ENCODE measurements around the gene HNF1B. TPM values are rescaled to one million over a fixed set of nuclear protein-coding genes. Genes with fewer than 3 reads are reported as not detected.

Gene HNF1B
- total RNA-seq, 4 donors from 2014 or later, result 16.5 to 39.9 (median 32.2) TPM

GRCh38 chr17:37750768-37751475, 6.1 kb upstream of the HNF1B start:
- no peaks in the 10 kb centered on the region for H3K27me3 ChIP-seq
- H3K4me3 ChIP-seq, result no peak overlapping the region
- no peak overlapping the region for H3K27ac ChIP-seq
- DNase-seq, result no peak
- no peaks in the 10 kb centered on the region for H3K9me3 ChIP-seq
- no peaks in the 10 kb centered on the region for H3K36me3 ChIP-seq
- H3K4me1 ChIP-seq, result peaks cover 0 to under 1% (median 0%) of the 10 kb centered on the region in 4 donors
- TF ChIP-seq POLR2A (IDR thresholded peaks at IDR 0.05) (no peak), CTCF (IDR thresholded peaks at IDR 0.05) (no peak)

GRCh38 chr17:37750292-37750691, 5.4 kb upstream of the HNF1B start:
- no peak overlapping the region for H3K27ac ChIP-seq
- no peak overlapping the region for H3K4me3 ChIP-seq
- peaks cover 0 to 2% of the 10 kb centered on the region in 2 donors for H3K27me3 ChIP-seq
- no peak for TF ChIP-seq POLR2A (IDR thresholded peaks at IDR 0.05)
- TF ChIP-seq CTCF (IDR thresholded peaks at IDR 0.05), result no peak
- H3K36me3 ChIP-seq, result no peaks in the 10 kb centered on the region
- no peaks in the 10 kb centered on the region for H3K9me3 ChIP-seq
- no peak for DNase-seq
- peaks cover 0 to 7% (median 0%) of the 10 kb centered on the region in 4 donors for H3K4me1 ChIP-seq

GRCh38 chr17:37747222-37747621, 2.4 kb upstream of the HNF1B start:
- Histone ChIP-seq H3K27me3 (peaks cover 0 to 26% of the 10 kb centered on the region in 2 donors), H3K9me3 (no peaks in the 10 kb centered on the region), H3K4me1 (peaks cover 0 to 35% (median 17%) of the 10 kb centered on the region in 4 donors), H3K36me3 (no peaks in the 10 kb centered on the region), H3K4me3 (peak overlapping the region in 2 of 4 donors; percentile 60 to 61), H3K27ac (no peak overlapping the region)
- TF ChIP-seq POLR2A (IDR thresholded peaks at IDR 0.05) (no peak), CTCF (IDR thresholded peaks at IDR 0.05) (no peak)
- no peak for DNase-seq

- H3K27me3 ChIP-seq, result peaks cover 0 to 26% of the 10 kb centered on the region in 2 donors
- H3K9me3 ChIP-seq, result no peaks in the 10 kb centered on the region
- TF ChIP-seq POLR2A (IDR thresholded peaks at IDR 0.05) (no peak), CTCF (IDR thresholded peaks at IDR 0.05) (no peak)
- H3K36me3 ChIP-seq, result no peaks in the 10 kb centered on the region
- H3K27ac ChIP-seq, result peak overlapping the region in 2 of 4 donors; percentile 76 to 80
- H3K4me1 ChIP-seq, result peaks cover 0 to 39% (median 19%) of the 10 kb centered on the region in 4 donors
- H3K4me3 ChIP-seq, result peak overlapping the region in 3 of 4 donors; percentile 40 to 61 (median 60)
- DNase-seq, result no peak
These were observed 1.8 kb upstream of the HNF1B start for GRCh38 chr17:37746617-37747016.

- peak overlapping the region in 3 of 4 donors; percentile 76 to 85 (median 80) for H3K27ac ChIP-seq
- H3K9me3 ChIP-seq, result no peaks in the 10 kb centered on the region
- DNase-seq, result peak in 1 of 3 donors; percentile 55
- no peaks in the 10 kb centered on the region for H3K36me3 ChIP-seq
- H3K4me3 ChIP-seq, result peak overlapping the region in 3 of 4 donors; percentile 40 to 61 (median 60)
- H3K27me3 ChIP-seq, result peaks cover 0 to 30% of the 10 kb centered on the region in 2 donors
- peaks cover 0 to 39% (median 19%) of the 10 kb centered on the region in 4 donors for H3K4me1 ChIP-seq
- TF ChIP-seq CTCF (IDR thresholded peaks at IDR 0.05) (no peak), POLR2A (IDR thresholded peaks at IDR 0.05) (no peak)
These were observed 1.1 kb upstream of the HNF1B start for GRCh38 chr17:37745801-37746426.
